HPDE6-E6E7 (cell line): ENCODE measurements around the gene BICDL1.

Experiments
- DNase-seq: peaks from one replicate; pipeline ENCODE4 v3.0.0; 2011; ENCODE audit warnings: missing footprints; ENCODE audit errors: extremely low spot score

Gene BICDL1

DNA sequence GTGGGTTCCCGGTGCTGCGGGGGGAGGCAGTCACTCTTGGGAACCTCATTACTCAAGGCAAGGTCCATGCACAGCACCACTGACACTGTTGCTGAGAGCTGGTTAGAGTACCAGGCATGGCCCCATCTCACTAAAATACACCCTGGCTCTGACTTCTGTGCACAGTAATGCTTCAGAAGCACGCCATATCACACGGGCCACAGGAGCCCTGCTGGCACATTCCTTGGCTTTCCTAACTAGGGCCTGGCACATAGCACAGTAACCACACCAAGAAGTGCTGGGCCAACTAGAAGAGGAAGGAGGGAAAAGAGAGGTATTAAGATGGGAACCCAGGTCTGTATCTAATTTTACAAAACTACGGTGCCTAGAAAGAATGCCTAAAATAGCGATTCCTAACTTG lies 141.0 kb downstream of the BICDL1 start:
- no peak for DNase-seq

DNA sequence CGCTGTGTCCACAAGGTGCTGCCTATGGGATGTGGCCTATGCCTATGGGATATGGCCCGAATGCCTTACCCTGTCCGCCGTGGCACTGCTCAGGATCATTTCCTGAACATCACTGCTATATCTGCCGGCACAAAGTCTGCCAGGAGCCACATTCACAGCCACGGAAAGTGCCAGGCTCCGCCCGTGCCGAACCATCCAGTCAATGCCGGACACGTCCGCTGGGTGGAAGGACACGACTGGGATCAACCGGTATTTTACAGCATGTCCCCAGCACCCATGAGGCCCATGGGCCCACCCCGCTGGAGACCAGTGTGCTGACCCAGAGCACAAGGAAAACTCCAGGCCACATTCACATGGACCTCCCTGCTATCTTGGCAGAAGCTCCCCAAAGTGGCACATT lies 142.1 kb downstream of the BICDL1 start:
- DNase-seq = no peak

DNA sequence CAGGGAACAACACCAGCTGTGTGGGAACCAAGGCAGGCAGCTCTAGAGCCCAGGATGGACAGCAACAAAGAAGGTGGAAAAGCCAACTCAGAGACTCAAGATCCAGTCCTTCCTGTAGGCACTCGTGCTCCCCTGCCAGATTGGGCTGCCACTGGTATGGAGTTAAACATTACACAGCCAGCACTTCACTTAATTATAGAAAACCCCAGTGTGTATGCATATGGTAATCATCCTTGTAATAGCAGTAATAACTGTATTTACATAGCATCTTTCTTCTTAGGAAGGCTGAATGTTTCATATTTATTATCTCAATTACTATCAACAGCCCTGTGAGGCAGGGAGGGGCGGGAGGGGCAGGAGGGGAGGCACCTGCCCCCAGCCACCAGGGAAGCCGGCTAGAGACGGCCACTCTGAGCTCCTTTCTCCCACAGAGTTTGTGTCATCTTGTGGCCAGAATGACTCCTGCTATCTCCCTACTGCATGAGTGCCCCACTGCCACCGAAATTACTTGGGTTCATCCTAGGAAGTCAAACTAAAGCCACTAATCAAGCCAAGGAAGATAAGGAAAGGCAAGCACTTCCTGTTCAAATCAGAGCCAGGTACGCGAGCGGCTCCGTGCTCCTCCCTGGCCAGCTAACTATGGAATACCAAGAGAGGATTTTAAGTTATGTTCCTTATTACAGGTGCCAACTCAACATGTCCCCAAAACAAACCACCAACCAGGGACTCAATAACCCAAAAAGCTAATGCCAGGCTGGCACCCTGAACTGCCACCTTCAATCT lies 143.2 kb downstream of the BICDL1 start:
- DNase-seq = no peak

DNA sequence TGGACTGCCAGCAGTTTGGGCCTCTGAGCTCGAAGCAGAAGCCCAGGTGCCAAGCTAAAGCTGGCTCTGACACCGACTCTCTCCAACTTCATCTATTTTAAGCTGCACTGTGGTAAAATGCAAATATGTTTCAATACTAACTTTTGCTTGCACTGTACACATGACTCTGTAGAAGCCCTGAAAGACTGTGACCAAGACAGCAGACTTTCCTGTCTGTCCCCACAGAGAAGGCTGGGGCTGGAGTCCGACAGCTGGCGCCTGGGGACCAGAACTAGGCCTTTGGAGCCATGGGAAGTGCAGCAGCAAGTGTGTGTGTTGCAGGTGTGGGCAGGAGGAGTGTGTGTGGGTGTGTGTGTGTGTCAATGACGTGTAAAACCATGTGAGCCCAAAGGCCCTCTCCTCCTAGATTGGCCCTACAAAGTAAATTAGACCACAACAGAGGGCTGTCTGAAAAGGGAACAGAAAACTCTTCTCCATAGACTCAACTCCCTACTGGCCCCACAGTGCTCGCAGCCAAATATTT lies 143.9 kb downstream of the BICDL1 start:
- DNase-seq = no peak

DNA sequence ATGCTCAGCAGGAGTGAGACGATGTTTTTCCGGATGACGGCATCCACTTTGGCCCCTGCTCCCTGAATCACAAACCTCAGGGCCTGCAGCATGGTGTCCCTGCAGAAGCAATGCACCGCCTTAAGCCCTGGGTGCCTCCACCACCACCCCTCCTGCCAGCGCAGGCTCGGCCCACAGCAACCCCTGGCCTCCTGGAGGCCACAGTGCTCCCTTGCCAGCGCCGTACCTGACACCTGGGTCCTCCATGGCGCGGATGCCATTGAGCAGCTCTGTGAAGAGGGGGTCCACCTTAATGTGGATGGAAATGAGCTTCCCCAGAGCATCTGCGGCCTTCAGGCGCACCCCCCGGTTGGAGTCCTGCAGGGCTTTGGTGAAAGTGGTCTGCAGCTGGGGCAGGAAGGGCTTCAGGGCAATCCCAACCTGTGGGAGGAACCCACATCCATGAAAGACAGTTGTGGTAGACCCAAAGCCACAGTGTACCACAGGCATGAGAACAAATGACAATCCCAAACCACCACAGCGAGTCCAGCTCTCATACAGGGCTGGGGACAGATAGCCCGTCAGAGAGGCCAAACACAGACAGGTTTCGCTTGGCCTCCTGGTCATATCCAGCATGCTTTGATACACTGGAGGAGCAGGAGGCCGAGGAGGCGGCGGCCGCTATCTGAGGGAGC lies 145.4 kb downstream of the BICDL1 start:
- DNase-seq = no peak

DNA sequence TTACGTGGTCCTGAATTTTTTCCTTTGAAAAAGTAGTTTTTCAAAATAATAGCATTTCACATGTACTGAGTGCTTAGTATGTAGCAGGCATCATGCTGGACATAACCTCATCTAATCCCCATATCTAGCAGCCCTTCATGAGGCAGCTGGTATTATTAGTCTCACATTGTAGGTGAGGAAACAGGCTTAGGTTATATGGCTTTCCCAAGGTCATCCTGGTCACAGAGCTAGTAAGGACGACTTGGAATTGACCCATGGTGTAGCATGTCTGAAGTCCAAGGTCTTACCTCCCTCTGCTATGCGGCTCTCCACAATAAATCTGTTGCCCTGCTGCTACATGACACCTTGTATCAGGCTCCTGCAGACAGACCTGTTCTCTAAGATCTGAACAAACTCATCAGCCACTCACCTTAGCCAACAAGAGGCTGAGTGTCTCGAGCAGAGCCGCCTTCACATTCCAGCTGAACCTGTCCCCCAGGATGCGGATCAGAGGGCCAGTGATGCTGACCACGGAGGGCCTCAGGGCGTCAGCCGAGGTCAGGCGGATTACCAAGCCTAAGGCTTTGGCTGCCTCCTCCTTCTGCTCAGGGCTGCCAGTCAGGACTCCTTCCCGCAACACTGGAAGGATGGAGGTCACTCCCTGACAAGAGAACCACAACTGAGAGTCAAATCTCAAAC lies 147.2 kb downstream of the BICDL1 start:
- DNase-seq = no peak

DNA sequence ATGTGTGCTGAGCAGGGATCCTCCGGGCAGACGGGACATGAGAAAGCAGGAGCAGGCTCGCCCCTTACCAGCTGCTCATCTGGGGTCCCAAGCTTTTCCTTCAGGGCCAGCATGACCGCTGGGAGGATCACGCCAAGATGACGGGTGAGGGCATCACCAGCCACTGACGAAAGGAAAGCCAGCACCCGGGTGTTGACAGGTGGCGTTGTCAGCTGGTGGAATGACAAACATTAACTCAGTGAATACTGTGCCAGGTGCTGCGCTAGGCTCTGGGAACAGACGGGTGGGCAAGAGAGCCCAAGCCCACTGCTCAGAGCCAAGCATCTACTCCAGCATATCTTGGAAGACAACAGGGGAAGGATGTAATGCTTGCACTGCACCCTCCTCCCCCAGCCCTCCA lies 148.8 kb downstream of the BICDL1 start:
- no peak for DNase-seq

DNA sequence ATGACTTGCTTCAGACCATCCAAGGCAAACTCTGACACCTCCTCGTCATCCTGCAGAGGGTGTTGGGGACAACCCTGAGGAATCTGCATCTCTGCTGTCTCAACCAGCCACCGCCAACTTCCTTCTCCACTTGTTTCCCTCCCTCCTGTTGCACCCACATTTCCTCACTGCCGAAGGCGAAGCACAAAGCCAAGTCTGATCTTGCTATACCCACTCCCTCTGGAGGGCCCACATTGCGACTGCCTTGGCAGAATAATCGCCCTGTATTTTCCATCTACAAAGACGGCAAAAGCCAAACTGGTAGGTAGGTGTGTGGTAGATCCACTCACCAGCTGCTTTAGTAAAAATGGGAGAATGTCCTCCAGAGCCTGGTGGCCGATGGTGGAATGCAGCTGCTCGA lies 149.3 kb downstream of the BICDL1 start:
- no peak for DNase-seq

DNA sequence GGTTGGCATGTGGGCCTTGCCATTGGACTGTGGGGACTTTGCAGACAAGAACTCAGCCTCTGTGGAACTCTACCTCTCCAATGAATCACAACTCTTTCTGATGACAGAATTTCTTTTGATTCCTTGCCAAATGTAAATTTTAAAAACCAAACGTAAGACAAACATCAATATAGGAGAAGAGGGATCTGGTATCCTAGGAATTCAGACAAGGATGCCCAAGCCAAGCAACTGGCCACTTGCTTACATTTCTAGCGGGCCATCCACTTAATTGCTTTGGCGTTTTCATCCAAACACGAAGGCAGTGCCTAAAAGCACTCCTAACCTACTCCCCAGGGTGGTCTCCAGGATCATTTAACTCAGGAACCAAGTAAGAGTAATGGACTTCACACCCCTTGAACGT lies 150.9 kb downstream of the BICDL1 start:
- DNase-seq = no peak

DNA sequence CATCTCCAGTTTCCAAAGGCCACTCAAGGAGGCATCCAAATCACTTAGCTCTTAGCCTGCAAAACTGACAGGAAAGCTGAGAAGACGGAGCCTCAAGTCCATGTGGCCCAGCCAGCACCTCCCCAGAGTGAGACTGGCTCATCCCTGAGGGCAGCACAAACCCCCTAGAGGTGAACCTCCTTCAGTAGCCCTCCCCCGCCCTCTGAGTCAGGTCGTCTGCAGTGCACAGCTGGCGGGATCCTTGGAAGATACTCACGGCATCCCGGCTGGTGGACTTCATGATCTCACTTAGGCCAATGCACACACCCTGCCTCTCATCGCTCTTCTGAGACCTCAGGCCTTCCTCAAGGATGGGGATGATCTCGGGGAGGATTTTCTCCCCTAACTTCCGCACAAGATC lies 151.6 kb downstream of the BICDL1 start:
- no peak for DNase-seq

DNA sequence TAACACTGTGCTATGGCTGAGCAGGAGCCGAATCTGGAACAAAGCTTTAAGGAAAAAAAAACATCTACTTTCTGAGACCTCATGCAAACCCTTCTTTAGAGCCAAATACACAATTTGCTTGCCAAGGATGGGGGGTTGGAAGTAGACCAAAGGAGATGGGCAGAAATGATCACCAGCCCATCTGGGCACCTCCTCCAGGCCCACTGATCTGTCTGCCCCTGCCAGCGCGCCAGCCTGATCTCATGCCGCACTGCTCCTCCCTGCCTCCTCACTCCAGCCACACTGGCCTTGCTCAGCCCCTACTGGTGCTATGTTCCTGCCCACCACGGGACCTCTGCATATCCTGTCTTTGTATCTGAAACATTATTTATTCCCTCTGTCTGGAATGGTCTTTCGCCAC lies 152.3 kb downstream of the BICDL1 start:
- DNase-seq = no peak

DNA sequence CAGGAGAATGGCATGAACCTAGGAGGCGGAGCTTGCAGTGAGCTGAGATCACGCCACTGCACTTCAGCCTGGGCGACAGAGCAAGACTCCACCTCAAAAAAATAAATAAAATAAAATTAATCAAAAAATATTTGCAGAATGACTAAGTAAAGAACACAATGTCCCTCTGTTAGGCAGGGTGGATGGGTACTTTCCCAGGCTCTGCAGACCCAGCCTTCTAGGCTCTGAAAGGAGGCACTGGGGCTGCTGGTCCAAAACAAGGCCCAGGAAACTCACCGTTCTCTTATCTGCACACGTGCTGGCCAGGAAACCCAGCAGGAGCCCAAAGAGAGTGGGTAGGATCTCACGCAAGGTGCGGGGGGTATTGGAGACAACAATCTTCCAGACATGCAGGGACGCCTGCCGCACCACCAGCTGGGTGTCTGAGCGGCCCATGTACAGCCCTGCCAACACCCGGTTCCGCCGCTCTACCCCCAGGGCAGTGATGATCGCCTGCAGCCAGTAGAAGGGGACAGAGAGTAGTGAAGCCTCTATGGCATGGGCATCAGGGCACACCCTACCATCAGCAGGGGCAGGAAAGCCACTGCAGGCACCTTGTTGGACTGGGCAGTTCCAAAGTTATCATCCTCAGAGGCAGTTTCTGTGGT lies 153.3 kb downstream of the BICDL1 start:
- DNase-seq = no peak
